Endodermal cell (in vitro differentiated cells): ENCODE data around the gene PCBD1. TPM values are rescaled to one million over a fixed set of nuclear protein-coding genes. Genes with fewer than 3 reads are reported as not detected.

Source experiments
- DNase-seq: peaks from one replicate; pipeline ENCODE4 v3.0.0-alpha.2; 2017
- H3K27ac ChIP-seq: 2 replicates; pipeline ENCODE4 v1.5.1; 2013; ENCODE audit warnings: mild to moderate bottlenecking, low read depth, low read length, moderate library complexity
- H3K27me3 ChIP-seq: 2 replicates; pipeline ENCODE4 v1.6.1; 2013; ENCODE audit warnings: mild to moderate bottlenecking, low read length, moderate library complexity; ENCODE audit not compliant: insufficient read depth, control insufficient read depth, poor library complexity, severe bottlenecking
- H3K36me3 ChIP-seq: 2 replicates; pipeline ENCODE4 v1.7.0; 2013; ENCODE audit warnings: mild to moderate bottlenecking, low read length, moderate library complexity; ENCODE audit not compliant: control insufficient read depth, insufficient read depth
- H3K4me1 ChIP-seq: one replicate; pipeline ENCODE4 v1.7.0; 2013; ENCODE audit warnings: low read length; ENCODE audit not compliant: control insufficient read depth, insufficient read depth
- H3K4me3 ChIP-seq: 2 replicates; pipeline ENCODE4 v1.5.1; 2013; ENCODE audit warnings: mild to moderate bottlenecking, low read length, moderate library complexity
- H3K9ac ChIP-seq: 2 replicates; pipeline ENCODE4 v1.6.1; 2013; ENCODE audit warnings: mild to moderate bottlenecking, low read length, moderate library complexity; ENCODE audit not compliant: poor library complexity, severe bottlenecking; ENCODE audit errors: extremely low read depth
- H3K9me3 ChIP-seq: 2 replicates; pipeline ENCODE4 v1.6.1; 2013; ENCODE audit warnings: mild to moderate bottlenecking, low read length, moderate library complexity; ENCODE audit not compliant: control insufficient read depth
- H3K27ac Mint-ChIP-seq: 2 replicates; pipeline ENCODE4 v1.8.0; 2020; ENCODE audit warnings: mixed read lengths
- H3K27me3 Mint-ChIP-seq: 2 replicates; pipeline ENCODE4 v1.8.0; 2021; ENCODE audit warnings: mild to moderate bottlenecking, mixed read lengths; ENCODE audit not compliant: insufficient read depth
- H3K36me3 Mint-ChIP-seq: 2 replicates; pipeline ENCODE4 v1.8.0; 2020; ENCODE audit warnings: low read depth, mixed read lengths
- H3K4me1 Mint-ChIP-seq: 2 replicates; pipeline ENCODE4 v1.8.0; 2020; ENCODE audit warnings: mixed read lengths
- H3K4me3 Mint-ChIP-seq: 2 replicates; pipeline ENCODE4 v1.8.0; 2020; ENCODE audit warnings: mild to moderate bottlenecking, moderate library complexity, mixed read lengths
- H3K9me3 Mint-ChIP-seq: 2 replicates; pipeline ENCODE4 v1.8.0; 2020; ENCODE audit warnings: mild to moderate bottlenecking, mixed read lengths
- WGBS, 2 experiments: methylation state at CpG; one replicate each; pipeline versions ENCODE4 v1.1.5 to v1.1.7; 2013; ENCODE audit warnings: missing lambda C conversion rate in 2 of 2, mixed read lengths in 1 of 2; ENCODE audit not compliant: insufficient coverage in 1 of 2, insufficient read length in 1 of 2; 5-methylcytosine and 5-hydroxymethylcytosine counted together
- total RNA-seq, 2 donors: library from RNA; stranded (reverse); fragmentation: NEBNext Ultra II Directional in 1 of 2; extraction: Animal tissue kit (Norgen Biotek cat#: 25700) in 1 of 2; gene quantifications; 2 replicates in 1 of 2; 3 replicates in 1 of 2; pipeline ENCODE4 v1.2.1, GENCODE V29; 2021
- TF ChIP-seq, protein P1 (sequence below): fragments of 200-600 bp; sonication (generic); conservative IDR thresholded peaks from 2 replicates; pipeline ENCODE4 v1.5.0; 2021; ENCODE audit warnings: antibody characterized with exemption, mild to moderate bottlenecking

PCBD1 gene
- total RNA-seq, 2 donors from 2014 or later, result 168 to 183 TPM

DNA sequence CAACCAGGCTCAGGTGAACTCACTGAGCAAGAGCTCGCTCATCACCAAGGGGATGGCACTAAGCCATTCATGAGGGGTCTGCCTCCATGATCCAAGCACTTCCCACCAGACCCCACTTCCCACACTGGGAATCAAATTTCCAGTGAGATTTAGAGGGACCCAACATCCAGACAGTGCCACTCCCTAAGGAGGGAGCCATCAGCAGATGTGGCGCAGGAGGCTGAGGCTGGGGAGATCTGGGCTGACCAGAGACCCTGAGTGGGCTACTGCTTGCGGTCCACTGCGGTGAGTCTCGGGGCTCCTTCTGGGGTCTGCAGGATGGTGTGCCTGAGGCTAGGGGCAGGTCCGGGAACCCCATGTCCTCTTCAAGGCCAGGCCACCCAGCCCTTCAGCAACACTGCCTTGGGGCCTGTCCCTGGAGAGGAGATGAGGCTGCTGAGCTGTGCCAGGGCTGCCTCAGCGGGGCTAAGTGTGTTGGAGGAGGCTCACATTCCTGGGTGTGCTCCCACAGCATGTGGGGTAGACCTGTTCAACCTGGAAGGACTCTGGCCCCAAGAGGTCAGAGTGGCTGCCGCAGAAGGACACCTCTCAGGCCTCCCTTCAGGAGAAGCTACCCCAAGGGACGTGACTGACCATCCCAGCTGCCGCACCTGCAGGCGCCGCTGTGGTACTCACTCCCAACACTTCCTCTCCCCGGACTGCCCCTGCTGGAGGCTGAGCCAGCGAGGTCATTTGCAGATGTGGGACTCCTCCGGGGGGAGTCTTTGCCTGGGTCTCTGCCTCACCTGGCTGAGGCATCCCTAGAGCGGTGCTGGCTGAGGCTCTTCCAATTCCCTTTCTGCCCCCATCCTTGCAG, 22.3 kb upstream of the PCBD1 start:
- H3K27ac ChIP-seq, result no peak overlapping the region
- no peak overlapping the region for H3K27ac Mint-ChIP-seq
- H3K4me3 ChIP-seq, result no peak overlapping the region
- H3K9ac ChIP-seq, result no peak overlapping the region
- H3K27me3 ChIP-seq, result no peaks in the 10 kb centered on the region
- DNase-seq, result no peak
- H3K4me1 Mint-ChIP-seq, result peaks cover 4% of the 10 kb centered on the region
- 94 to 97% methylated on average over 7 to 16 of the region's 16 CpGs for WGBS, 2 experiments
- TF ChIP-seq, protein P1, sequence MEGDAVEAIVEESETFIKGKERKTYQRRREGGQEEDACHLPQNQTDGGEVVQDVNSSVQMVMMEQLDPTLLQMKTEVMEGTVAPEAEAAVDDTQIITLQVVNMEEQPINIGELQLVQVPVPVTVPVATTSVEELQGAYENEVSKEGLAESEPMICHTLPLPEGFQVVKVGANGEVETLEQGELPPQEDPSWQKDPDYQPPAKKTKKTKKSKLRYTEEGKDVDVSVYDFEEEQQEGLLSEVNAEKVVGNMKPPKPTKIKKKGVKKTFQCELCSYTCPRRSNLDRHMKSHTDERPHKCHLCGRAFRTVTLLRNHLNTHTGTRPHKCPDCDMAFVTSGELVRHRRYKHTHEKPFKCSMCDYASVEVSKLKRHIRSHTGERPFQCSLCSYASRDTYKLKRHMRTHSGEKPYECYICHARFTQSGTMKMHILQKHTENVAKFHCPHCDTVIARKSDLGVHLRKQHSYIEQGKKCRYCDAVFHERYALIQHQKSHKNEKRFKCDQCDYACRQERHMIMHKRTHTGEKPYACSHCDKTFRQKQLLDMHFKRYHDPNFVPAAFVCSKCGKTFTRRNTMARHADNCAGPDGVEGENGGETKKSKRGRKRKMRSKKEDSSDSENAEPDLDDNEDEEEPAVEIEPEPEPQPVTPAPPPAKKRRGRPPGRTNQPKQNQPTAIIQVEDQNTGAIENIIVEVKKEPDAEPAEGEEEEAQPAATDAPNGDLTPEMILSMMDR, result no peak
- H3K9me3 Mint-ChIP-seq, result peaks cover 2% of the 10 kb centered on the region
- H3K9me3 ChIP-seq, result no peaks in the 10 kb centered on the region
- H3K36me3 Mint-ChIP-seq, result no peaks in the 10 kb centered on the region
- H3K4me3 Mint-ChIP-seq, result no peak overlapping the region
- no peaks in the 10 kb centered on the region for H3K4me1 ChIP-seq
- H3K27me3 Mint-ChIP-seq, result peaks cover 2% of the 10 kb centered on the region
- no peaks in the 10 kb centered on the region for H3K36me3 ChIP-seq

DNA sequence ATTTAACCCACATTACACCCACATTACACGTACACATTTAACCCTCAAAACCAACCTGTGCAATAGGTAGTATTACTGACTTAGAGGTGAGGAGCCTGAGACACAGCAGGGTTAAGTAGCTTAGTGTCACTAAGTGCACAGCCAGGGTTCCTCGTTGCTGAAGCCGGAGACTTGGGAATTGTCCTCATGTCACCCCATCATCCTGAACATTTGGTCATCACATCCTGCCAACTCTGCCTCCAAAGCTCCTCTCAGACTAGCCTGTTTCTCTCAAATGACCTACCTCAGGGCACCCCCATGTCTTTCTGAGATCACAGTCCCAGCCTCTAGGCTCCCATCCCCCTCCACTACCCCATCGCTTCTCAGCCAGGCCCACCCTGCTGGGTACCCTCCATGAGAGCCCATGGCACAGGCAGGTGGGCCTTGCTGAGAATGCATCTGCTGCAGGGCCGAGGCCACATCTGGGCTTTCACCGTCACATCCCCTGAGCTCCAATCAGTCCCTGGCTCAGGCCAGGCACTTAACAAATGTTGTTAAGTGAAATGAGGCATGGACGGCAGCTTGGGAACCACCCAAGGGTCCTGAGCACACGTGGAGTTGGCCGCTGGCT, 21.1 kb upstream of the PCBD1 start:
- H3K27ac Mint-ChIP-seq, result no peak overlapping the region
- H3K36me3 Mint-ChIP-seq, result no peaks in the 10 kb centered on the region
- Histone ChIP-seq H3K4me1 (peaks cover 4% of the 10 kb centered on the region), H3K36me3 (no peaks in the 10 kb centered on the region), H3K9ac (no peak overlapping the region), H3K9me3 (no peaks in the 10 kb centered on the region), H3K27me3 (no peaks in the 10 kb centered on the region), H3K27ac (no peak overlapping the region), H3K4me3 (no peak overlapping the region)
- H3K9me3 Mint-ChIP-seq, result peaks cover 2% of the 10 kb centered on the region
- peaks cover 17% of the 10 kb centered on the region for H3K4me1 Mint-ChIP-seq
- H3K4me3 Mint-ChIP-seq, result no peak overlapping the region
- DNase-seq, result no peak
- TF ChIP-seq, protein P1, result no peak
- H3K27me3 Mint-ChIP-seq, result peaks cover 2% of the 10 kb centered on the region
- WGBS, 2 experiments, result 93% methylated on average over 8 to 9 of the region's 9 CpGs

DNA sequence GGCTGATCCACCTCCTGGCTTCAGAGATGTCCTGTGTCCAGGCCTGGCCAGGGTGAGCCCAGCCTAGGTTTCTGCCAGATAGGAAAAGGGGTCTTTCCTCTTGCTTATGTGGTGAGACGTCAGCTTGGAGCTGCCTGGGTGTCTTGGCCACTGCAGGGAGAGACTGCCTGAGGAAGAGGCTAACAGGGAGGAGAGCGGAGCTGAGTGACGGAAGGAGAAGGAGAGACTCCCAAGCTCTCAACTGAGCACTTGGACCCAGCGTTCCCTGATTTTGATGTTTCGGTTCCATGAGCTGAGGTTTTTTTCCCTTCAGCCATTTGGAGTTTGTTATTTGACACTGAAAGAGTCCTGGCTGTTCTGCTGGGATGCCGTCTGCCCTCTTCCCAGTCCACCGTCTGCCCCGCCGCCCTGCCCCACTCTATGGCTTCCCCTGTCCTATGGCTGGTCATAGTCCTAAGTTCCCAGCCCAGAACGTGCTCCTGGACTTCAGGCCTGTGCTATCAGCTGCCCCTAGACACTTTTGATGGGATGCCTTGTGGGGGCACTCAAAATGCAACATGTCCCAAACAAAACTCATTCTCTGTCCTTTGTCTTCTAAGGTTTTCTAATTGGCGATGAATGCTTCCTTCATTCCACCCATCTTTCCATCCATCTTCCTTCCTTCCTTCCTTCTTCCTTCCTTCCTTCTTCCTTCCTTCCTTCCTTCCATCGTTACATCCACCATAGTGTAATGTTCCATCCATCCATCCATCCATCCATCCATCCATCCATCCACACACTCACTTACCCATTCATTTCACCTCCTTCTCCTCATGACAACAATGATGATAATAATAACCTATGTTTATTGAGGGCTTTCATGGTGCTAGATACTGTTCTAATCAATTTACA, 20.3 kb upstream of the PCBD1 start:
- Mint-ChIP-seq H3K9me3 (peaks cover 2% of the 10 kb centered on the region), H3K27me3 (peaks cover 2% of the 10 kb centered on the region)
- WGBS, 2 experiments, result 83 to 90% methylated on average over 10 to 12 of the region's 12 CpGs

More for the DNA sequence above, 20.3 kb upstream of the PCBD1 start:
- no peaks in the 10 kb centered on the region for H3K36me3 Mint-ChIP-seq
- peaks cover 20% of the 10 kb centered on the region for H3K4me1 Mint-ChIP-seq
- DNase-seq, result no peak
- Histone ChIP-seq H3K4me3 (no peak overlapping the region), H3K27ac (no peak overlapping the region), H3K4me1 (peaks cover 4% of the 10 kb centered on the region), H3K27me3 (no peaks in the 10 kb centered on the region), H3K9me3 (no peaks in the 10 kb centered on the region), H3K9ac (no peak overlapping the region), H3K36me3 (no peaks in the 10 kb centered on the region)
- no peak overlapping the region for H3K4me3 Mint-ChIP-seq
- TF ChIP-seq, protein P1, result no peak
- H3K27ac Mint-ChIP-seq, result no peak overlapping the region
